ENCODE data around the gene PHKG1.
"Not testable (repeated sequence)": the region's sequence is repeated elsewhere in the genome, so short reads cannot be mapped to it uniquely, and the experiment has no call there.

PHKG1 gene

DNA sequence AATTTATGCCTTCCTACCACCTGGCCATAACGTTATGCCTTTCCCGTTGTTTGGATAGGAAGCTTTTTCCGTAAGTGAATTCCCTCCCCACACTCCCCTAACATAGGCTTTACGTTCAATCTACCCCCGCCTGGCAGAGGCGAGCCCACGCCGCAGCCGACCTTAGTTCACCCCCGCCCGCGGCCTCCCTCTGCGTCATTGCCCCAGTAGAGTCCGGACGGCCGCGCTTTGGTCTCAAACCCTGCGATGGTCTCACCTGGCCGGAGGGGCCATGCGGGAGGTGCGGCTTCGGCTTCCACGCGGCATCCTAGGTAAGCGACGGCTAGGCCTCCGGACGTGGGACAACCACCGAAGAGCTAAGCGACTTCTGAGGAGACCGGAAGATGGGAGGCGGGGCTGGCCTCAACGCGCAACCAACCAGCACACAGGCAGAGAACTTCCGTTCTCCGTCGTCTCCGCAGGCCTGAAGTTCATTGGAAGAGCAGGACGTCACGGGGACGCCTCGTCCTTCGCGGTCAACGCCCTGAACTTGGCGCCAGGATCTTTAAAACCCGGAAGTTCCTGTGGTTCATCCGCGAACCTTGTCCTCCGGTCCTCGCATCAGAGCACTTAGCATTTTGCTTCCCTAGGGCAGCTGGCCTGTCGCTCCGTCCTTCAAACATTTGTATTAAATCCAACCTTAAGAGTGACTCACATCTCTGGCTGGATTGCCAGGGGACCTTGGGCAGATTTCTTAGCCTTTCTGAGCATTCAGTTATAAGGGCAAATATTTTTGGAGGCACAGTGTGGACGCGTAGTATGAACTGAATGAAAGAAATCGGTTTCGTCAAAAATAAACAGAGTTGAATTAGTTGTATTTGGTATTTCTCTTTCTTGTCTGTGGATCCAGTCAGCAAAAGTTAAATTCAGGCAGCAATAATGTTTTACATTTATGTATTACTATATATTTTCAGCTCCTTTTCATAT, 13.6 kb upstream of the PHKG1 start, which contains the start of gene CHCHD2:
Gene CHCHD2 (minus strand): TSS at position 369 of the 966 bp plus-strand sequence. CDS start 63 bp downstream, at position 306.
- Histone ChIP-seq H3K9me3 (ENCODE audit: control insufficient read depth, low read length) (no peaks in the 10 kb centered on the region), H3K27ac (ENCODE audit: insufficient read depth, low read length, poor library complexity, severe bottlenecking) (peak within 1 kb of the TSS; percentile 93), H3K4me1 (ENCODE audit: control insufficient read depth, insufficient read depth, low read length, poor library complexity, severe bottlenecking) (peaks cover 5% of the 10 kb centered on the region), H3K4me3 (ENCODE audit: insufficient read depth, low read depth, low read length, poor library complexity, severe bottlenecking) (peak within 1 kb of the TSS; percentile 74), H3K27me3 (replicated peaks; ENCODE audit: control insufficient read depth, insufficient read depth, low read length, poor library complexity, severe bottlenecking) (no peaks in the 10 kb centered on the region), H3K36me3 (ENCODE audit: control insufficient read depth, insufficient read depth, low read length) (peaks cover 24% of the 10 kb centered on the region)
- peak; percentile 86 to 92 (median 90) for DNase-seq

DNA sequence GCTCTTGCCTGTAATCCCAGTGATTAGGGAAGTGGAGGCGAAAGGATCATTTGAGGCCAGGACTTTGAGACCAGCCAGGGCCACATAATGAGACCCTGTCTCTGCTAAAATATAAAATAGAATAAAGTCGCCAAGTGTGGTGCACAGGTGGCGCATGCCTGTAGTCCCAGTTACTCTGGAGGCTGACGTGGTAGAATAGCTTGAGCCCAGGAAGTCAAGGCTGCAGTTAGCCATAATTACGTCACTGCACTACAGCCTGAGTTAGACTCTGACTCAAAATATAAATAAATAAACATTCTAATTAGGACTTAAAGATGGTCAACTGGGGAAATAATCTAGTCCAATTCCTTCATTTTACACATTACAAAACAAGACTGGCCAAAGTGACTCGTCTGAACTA, 12.8 kb upstream of the PHKG1 start:
- peak overlapping the region; percentile 93 for H3K27ac ChIP-seq (ENCODE audit: insufficient read depth, low read length, poor library complexity, severe bottlenecking)
- peak overlapping the region; percentile 74 for H3K4me3 ChIP-seq (ENCODE audit: insufficient read depth, low read depth, low read length, poor library complexity, severe bottlenecking)
- no peaks in the 10 kb centered on the region for H3K27me3 ChIP-seq (replicated peaks; ENCODE audit: control insufficient read depth, insufficient read depth, low read length, poor library complexity, severe bottlenecking)
- H3K4me1 ChIP-seq (ENCODE audit: control insufficient read depth, insufficient read depth, low read length, poor library complexity, severe bottlenecking), result peaks cover 5% of the 10 kb centered on the region
- no peaks in the 10 kb centered on the region for H3K9me3 ChIP-seq (ENCODE audit: control insufficient read depth, low read length)
- H3K36me3 ChIP-seq (ENCODE audit: control insufficient read depth, insufficient read depth, low read length), result peaks cover 33% of the 10 kb centered on the region
- DNase-seq, result peak; percentile 17 to 23 (median 19)

DNA sequence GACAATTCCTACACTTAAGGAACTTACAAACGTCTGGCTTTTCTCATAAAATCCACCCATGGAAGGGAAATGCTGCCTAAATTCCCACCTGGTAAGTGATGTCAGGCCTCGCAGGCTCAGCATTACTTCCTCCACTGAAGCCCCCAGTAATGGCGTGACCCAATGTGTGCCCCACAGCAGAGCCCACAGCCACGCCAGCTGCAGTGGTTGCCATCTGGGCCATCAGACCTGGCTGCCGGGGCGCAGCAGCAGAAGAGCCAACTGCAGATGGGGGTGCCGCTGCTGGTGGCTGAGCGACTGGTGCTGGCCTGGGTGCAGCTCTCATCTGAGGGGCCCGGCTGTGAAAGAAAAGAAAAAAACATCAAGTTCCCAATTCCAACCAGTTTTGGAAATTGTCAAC, 11.4 kb upstream of the PHKG1 start:
- DNase-seq; H3K4me3 ChIP-seq (ENCODE audit: insufficient read depth, low read depth, low read length, poor library complexity, severe bottlenecking); H3K27me3 ChIP-seq (replicated peaks; ENCODE audit: control insufficient read depth, insufficient read depth, low read length, poor library complexity, severe bottlenecking); H3K27ac ChIP-seq (ENCODE audit: insufficient read depth, low read length, poor library complexity, severe bottlenecking); H3K9me3 ChIP-seq (ENCODE audit: control insufficient read depth, low read length); H3K4me1 ChIP-seq (ENCODE audit: control insufficient read depth, insufficient read depth, low read length, poor library complexity, severe bottlenecking): not testable (repeated sequence)
- peaks cover 45% of the 10 kb centered on the region for H3K36me3 ChIP-seq (ENCODE audit: control insufficient read depth, insufficient read depth, low read length)

DNA sequence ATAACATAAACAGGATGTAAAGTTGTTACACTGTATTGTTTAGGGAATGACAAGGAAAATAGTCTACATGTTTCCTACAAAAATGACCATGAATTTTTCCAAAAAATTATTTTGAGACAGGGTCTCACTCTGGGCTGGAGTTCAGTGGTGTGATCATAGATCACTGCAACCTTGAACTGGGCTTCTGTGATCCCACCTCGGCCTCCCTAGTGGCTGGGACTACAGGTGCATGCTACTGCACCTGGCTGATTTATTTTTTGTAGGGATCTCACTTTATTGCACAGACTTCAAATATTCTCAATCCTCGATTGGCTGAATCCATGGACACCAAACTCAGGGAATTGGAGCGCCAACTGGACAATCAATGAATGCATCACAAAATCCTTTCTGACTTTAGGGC, 6.9 kb upstream of the PHKG1 start:
- H3K9me3 ChIP-seq (ENCODE audit: control insufficient read depth, low read length), result no peaks in the 10 kb centered on the region
- no peak overlapping the region for H3K4me3 ChIP-seq (ENCODE audit: insufficient read depth, low read depth, low read length, poor library complexity, severe bottlenecking)
- H3K36me3 ChIP-seq (ENCODE audit: control insufficient read depth, insufficient read depth, low read length), result peaks cover 45% of the 10 kb centered on the region
- no peaks in the 10 kb centered on the region for H3K4me1 ChIP-seq (ENCODE audit: control insufficient read depth, insufficient read depth, low read length, poor library complexity, severe bottlenecking)
- no peak overlapping the region for H3K27ac ChIP-seq (ENCODE audit: insufficient read depth, low read length, poor library complexity, severe bottlenecking)
- DNase-seq, result no peak
- no peaks in the 10 kb centered on the region for H3K27me3 ChIP-seq (replicated peaks; ENCODE audit: control insufficient read depth, insufficient read depth, low read length, poor library complexity, severe bottlenecking)

DNA sequence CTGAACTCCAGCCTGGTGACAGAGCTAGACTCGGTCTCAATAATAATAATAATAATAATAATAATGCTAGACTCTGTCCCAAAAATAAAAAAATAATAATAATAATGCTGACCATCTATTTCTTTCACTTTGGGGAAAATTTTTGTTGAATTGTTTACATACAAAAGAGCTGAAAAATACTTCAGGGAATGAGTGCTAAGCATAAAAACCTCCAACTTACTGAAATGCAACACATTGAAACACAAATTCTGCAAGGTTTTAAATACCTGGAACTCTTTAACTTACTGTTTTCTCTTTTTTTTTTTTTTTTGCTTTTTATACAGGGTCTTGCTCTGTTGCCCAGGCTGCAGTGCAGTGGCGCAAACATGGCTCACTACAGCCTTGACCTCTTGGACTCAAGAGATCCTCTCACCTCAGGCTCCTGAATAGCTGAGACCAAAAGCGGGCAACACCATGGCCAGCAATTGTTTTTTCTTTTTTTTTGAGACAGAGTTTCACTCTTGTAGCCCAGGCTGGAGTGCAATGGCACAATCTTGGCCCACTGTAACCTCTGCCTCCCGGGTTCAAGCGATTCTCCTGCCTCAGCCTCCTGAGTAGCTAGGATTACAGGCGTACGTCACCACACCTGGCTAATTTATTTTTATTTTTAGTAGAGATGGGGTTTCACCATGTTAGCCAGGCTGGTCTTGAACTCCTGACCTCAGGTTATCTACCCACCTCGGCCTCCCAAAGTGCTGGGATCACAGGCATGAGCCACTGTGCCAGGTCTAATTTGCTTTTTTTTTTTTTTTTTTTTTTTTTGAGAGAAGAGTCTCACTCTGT, 5.6 kb upstream of the PHKG1 start:
- H3K4me1 ChIP-seq (ENCODE audit: control insufficient read depth, insufficient read depth, low read length, poor library complexity, severe bottlenecking); H3K9me3 ChIP-seq (ENCODE audit: control insufficient read depth, low read length); DNase-seq; H3K27ac ChIP-seq (ENCODE audit: insufficient read depth, low read length, poor library complexity, severe bottlenecking); H3K4me3 ChIP-seq (ENCODE audit: insufficient read depth, low read depth, low read length, poor library complexity, severe bottlenecking); H3K27me3 ChIP-seq (replicated peaks; ENCODE audit: control insufficient read depth, insufficient read depth, low read length, poor library complexity, severe bottlenecking): not testable (repeated sequence)
- H3K36me3 ChIP-seq (ENCODE audit: control insufficient read depth, insufficient read depth, low read length), result peaks cover 36% of the 10 kb centered on the region

DNA sequence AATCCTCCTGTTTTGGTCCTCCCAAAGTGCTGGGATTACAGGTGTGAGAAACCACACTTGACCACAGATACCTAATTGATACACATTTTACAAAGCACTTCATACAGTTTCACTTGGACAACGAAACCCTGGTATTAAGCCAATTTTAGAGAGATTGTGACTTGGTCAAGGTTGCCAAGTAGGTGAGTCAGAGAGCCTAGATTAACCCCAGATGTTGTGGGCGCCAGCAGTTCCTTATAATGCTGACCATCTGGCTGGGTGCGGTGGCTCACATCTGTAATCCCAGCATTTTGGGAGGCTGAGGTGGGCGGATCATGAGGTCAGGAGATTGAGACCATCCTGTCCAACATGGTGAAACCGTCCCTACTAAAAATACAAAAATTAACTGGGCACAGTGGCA, 4.9 kb upstream of the PHKG1 start:
- Histone ChIP-seq H3K4me3 (ENCODE audit: insufficient read depth, low read depth, low read length, poor library complexity, severe bottlenecking) (no peak overlapping the region), H3K36me3 (ENCODE audit: control insufficient read depth, insufficient read depth, low read length) (peaks cover 30% of the 10 kb centered on the region), H3K27ac (ENCODE audit: insufficient read depth, low read length, poor library complexity, severe bottlenecking) (no peak overlapping the region), H3K4me1 (ENCODE audit: control insufficient read depth, insufficient read depth, low read length, poor library complexity, severe bottlenecking) (no peaks in the 10 kb centered on the region), H3K27me3 (replicated peaks; ENCODE audit: control insufficient read depth, insufficient read depth, low read length, poor library complexity, severe bottlenecking) (no peaks in the 10 kb centered on the region), H3K9me3 (ENCODE audit: control insufficient read depth, low read length) (no peaks in the 10 kb centered on the region)
- DNase-seq, result no peak

DNA sequence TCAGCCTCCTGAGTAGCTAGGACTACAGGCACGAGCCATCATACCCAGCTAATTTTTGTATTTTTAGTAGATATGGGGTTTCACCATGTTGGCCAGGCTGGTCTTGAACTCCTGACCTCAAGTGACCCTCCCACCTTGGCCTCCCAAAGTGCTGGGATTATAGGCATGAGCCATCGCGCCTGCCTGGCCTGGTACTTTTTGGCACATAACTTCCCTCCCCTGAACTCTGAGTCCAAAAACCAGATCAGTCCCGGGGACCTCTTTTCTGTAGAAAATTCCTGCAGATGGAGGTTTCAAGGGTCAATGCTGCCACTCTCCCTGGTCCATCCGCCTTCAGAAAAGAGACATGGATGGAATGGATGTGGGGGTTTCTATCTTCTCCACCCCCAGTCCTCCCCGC, 364 bp downstream of the PHKG1 start:
- H3K27ac ChIP-seq (ENCODE audit: insufficient read depth, low read length, poor library complexity, severe bottlenecking); H3K9me3 ChIP-seq (ENCODE audit: control insufficient read depth, low read length); DNase-seq; H3K4me1 ChIP-seq (ENCODE audit: control insufficient read depth, insufficient read depth, low read length, poor library complexity, severe bottlenecking); H3K27me3 ChIP-seq (replicated peaks; ENCODE audit: control insufficient read depth, insufficient read depth, low read length, poor library complexity, severe bottlenecking); H3K36me3 ChIP-seq (ENCODE audit: control insufficient read depth, insufficient read depth, low read length); H3K4me3 ChIP-seq (ENCODE audit: insufficient read depth, low read depth, low read length, poor library complexity, severe bottlenecking): not testable (repeated sequence)

DNA sequence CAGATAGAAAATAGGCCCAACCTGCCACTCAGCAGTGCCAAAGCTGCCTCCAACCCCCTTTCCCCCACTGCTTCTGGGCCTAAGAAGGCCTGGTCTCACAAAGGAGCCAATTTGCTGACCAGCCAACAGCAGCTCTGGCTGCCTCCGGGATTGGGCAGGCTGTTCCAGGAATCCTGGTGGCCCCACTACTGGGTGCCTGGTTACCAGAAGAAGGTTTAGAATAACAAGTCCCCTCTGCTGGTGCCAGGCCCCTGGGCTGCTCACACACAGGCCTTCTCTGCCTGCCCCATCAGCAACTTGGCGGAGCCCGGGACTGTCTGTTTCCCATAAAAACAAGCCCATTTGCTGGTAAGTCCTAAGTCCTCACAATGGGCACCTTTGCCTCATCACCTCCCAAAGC, 1.2 kb downstream of the PHKG1 start:
- Histone ChIP-seq H3K27ac (ENCODE audit: insufficient read depth, low read length, poor library complexity, severe bottlenecking) (no peak overlapping the region), H3K27me3 (replicated peaks; ENCODE audit: control insufficient read depth, insufficient read depth, low read length, poor library complexity, severe bottlenecking) (no peaks in the 10 kb centered on the region), H3K9me3 (ENCODE audit: control insufficient read depth, low read length) (no peaks in the 10 kb centered on the region), H3K4me3 (ENCODE audit: insufficient read depth, low read depth, low read length, poor library complexity, severe bottlenecking) (no peak overlapping the region), H3K36me3 (ENCODE audit: control insufficient read depth, insufficient read depth, low read length) (no peaks in the 10 kb centered on the region), H3K4me1 (ENCODE audit: control insufficient read depth, insufficient read depth, low read length, poor library complexity, severe bottlenecking) (no peaks in the 10 kb centered on the region)
- DNase-seq, result no peak

DNA sequence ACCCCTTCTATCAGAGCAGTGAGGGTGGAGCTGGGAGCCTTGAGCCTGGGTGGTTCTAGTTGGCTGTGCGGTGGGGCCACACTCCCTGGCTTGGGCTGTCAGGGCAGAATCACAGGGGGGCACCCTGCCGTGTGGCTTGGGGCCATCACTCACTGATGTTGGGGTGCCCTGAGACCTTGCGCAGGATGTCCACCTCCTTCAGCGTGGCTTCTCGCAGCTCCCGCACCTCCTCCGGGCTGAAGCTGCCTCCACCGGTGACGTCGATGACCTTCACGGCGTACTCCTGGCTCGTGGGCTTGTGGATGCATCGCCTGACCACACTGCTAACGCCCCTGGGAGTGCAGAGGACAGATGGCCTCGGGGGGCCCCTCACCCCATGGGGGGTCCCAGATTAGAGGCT, 5.3 kb downstream of the PHKG1 start:
- H3K4me3 ChIP-seq (ENCODE audit: insufficient read depth, low read depth, low read length, poor library complexity, severe bottlenecking), result no peak overlapping the region
- no peaks in the 10 kb centered on the region for H3K9me3 ChIP-seq (ENCODE audit: control insufficient read depth, low read length)
- H3K36me3 ChIP-seq (ENCODE audit: control insufficient read depth, insufficient read depth, low read length), result no peaks in the 10 kb centered on the region
- no peak overlapping the region for H3K27ac ChIP-seq (ENCODE audit: insufficient read depth, low read length, poor library complexity, severe bottlenecking)
- DNase-seq, result no peak
- H3K27me3 ChIP-seq (replicated peaks; ENCODE audit: control insufficient read depth, insufficient read depth, low read length, poor library complexity, severe bottlenecking), result no peaks in the 10 kb centered on the region
- no peaks in the 10 kb centered on the region for H3K4me1 ChIP-seq (ENCODE audit: control insufficient read depth, insufficient read depth, low read length, poor library complexity, severe bottlenecking)

DNA sequence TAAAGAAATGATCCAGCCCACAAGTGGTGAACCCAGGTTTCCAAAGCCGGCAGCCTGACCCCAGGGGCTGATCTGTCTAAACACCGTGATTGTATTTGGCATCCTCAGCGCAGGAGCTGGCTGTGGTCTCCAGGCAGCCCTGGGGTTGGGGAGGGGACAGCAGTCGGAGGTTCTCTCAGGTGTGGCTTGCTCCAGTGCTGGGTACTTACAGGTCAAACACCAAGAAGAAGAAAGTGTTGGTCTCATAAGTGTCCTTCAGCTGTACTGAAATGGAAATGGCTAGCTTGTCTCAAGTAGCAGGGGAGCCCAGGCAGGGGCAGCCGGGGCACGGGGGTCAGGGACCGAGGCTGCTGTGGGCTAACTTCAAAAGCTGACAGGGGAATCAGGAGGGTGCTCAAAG, 6.0 kb downstream of the PHKG1 start:
- no peaks in the 10 kb centered on the region for H3K9me3 ChIP-seq (ENCODE audit: control insufficient read depth, low read length)
- H3K36me3 ChIP-seq (ENCODE audit: control insufficient read depth, insufficient read depth, low read length), result no peaks in the 10 kb centered on the region
- H3K27me3 ChIP-seq (replicated peaks; ENCODE audit: control insufficient read depth, insufficient read depth, low read length, poor library complexity, severe bottlenecking), result no peaks in the 10 kb centered on the region

More for the DNA sequence above, 6.0 kb downstream of the PHKG1 start:
- no peak for DNase-seq
- H3K4me3 ChIP-seq (ENCODE audit: insufficient read depth, low read depth, low read length, poor library complexity, severe bottlenecking), result no peak overlapping the region
- H3K27ac ChIP-seq (ENCODE audit: insufficient read depth, low read length, poor library complexity, severe bottlenecking), result no peak overlapping the region
- H3K4me1 ChIP-seq (ENCODE audit: control insufficient read depth, insufficient read depth, low read length, poor library complexity, severe bottlenecking), result no peaks in the 10 kb centered on the region
